Caco-2 (cell line): Measurements from ENCODE around the gene IL19. TPM values are rescaled to one million over a fixed set of nuclear protein-coding genes. Genes with fewer than 3 reads are reported as not detected.

Experiments
- BruUV-seq: library from RNA; stranded (reverse); fragments of 400-500 nt; replicated peaks from 2 replicates; lab custom pipeline; 2021; lab: Mats Ljungman, UMichigan
- CTCF ChIA-PET: fragments of 300-600 bp; sonication (Branson Sonifier 250); formaldehyde crosslinking; loops from one replicate; lab custom pipeline; 2022; ENCODE audit warnings: antibody characterized with exemption; lab: Charles Lee
- POLR2A ChIA-PET: fragments of 300-600 bp; sonication (Branson Sonifier 250); formaldehyde crosslinking; loops from one replicate; lab custom pipeline; 2022; ENCODE audit warnings: antibody characterized with exemption; lab: Charles Lee
- DNase-seq, 2 experiments: peaks; one replicate each; pipeline versions ENCODE4 v3.0.0 to v3.0.0-alpha.2; 2020 to 2022
- H3K27me3 ChIP-seq: replicated peaks from 2 replicates; pipeline ENCODE4 v1.6.0; 2011; ENCODE audit warnings: low read length; ENCODE audit not compliant: control insufficient read depth, insufficient read depth
- H3K36me3 ChIP-seq: 2 replicates; pipeline ENCODE4 v1.5.1; 2011; ENCODE audit warnings: low read length; ENCODE audit not compliant: control insufficient read depth, insufficient read depth
- H3K4me1 ChIP-seq: fragments of 250-450 bp; sonication (Bioruptor Pico); 2 replicates; pipeline ENCODE4 v1.5.1; 2020; ENCODE audit warnings: mild to moderate bottlenecking
- H3K4me3 ChIP-seq: 2 replicates; pipeline ENCODE4 v1.5.1; 2011; ENCODE audit warnings: low read depth, mild to moderate bottlenecking, control low read depth, low read length
- H3K9me3 ChIP-seq: fragments of 250-450 bp; sonication (Bioruptor Pico); 2 replicates; pipeline ENCODE4 v1.5.1; 2020; ENCODE audit warnings: mild to moderate bottlenecking, moderate library complexity
- H3K27ac Mint-ChIP-seq: one replicate; pipeline ENCODE4 v1.8.0; 2022; ENCODE audit warnings: mixed read lengths; ENCODE audit not compliant: unreplicated experiment
- H3K27me3 Mint-ChIP-seq: one replicate; pipeline ENCODE4 v1.8.0; 2022; ENCODE audit warnings: mixed read lengths; ENCODE audit not compliant: insufficient read depth, unreplicated experiment
- H3K36me3 Mint-ChIP-seq: one replicate; pipeline ENCODE4 v1.8.0; 2022; ENCODE audit warnings: mild to moderate bottlenecking, mixed read lengths; ENCODE audit not compliant: insufficient read depth, unreplicated experiment
- H3K4me1 Mint-ChIP-seq: one replicate; pipeline ENCODE4 v1.8.0; 2022; ENCODE audit warnings: low read depth, mixed read lengths; ENCODE audit not compliant: unreplicated experiment
- H3K4me3 Mint-ChIP-seq: one replicate; pipeline ENCODE4 v1.8.0; 2022; ENCODE audit warnings: mild to moderate bottlenecking, moderate library complexity, mixed read lengths; ENCODE audit not compliant: unreplicated experiment
- H3K9me3 Mint-ChIP-seq: one replicate; pipeline ENCODE4 v1.8.0; 2022; ENCODE audit warnings: mixed read lengths; ENCODE audit not compliant: unreplicated experiment
- CTCF ChIP-seq, 2 experiments: fragments of 200-600 bp in 1 of 2; IDR thresholded peaks; 1 replicate in 1 of 2; 2 replicates in 1 of 2; pipeline versions ENCODE4 v1.5.1 to v1.8.0; 2011 to 2022; ENCODE audit warnings: antibody characterized with exemption in 1 of 2, control low read depth in 1 of 2, inconsistent platforms in 1 of 2, low read depth in 1 of 2, low read length in 1 of 2, mild to moderate bottlenecking in 1 of 2, moderate library complexity in 1 of 2; ENCODE audit not compliant: insufficient read depth in 1 of 2, severe bottlenecking in 1 of 2, unreplicated experiment in 1 of 2
- intact Hi-C: fragments of 100-400 bp; cut with micrococcal nuclease; formaldehyde crosslinking; loops from one replicate; pipeline ENCODE4 v1.10.0; 2022; ENCODE audit not compliant: unreplicated experiment
- total RNA-seq: library from RNA; stranded (reverse); gene quantifications from 2 replicates; pipeline ENCODE4 v1.2.3, GENCODE V29; 2022

IL19 gene
- total RNA-seq, 1 experiment from 2014 or later: not detected

GRCh38 chr1:206741142-206741701, 29.4 kb upstream of the IL19 start:
- BruUV-seq: no TSS peak
- CTCF ChIA-PET: interaction anchor here (1.2 kb wide), 1 partner anchor 171 kb away, joined by 3 read pairs; no protein-coding TSS in a partner anchor

DNA sequence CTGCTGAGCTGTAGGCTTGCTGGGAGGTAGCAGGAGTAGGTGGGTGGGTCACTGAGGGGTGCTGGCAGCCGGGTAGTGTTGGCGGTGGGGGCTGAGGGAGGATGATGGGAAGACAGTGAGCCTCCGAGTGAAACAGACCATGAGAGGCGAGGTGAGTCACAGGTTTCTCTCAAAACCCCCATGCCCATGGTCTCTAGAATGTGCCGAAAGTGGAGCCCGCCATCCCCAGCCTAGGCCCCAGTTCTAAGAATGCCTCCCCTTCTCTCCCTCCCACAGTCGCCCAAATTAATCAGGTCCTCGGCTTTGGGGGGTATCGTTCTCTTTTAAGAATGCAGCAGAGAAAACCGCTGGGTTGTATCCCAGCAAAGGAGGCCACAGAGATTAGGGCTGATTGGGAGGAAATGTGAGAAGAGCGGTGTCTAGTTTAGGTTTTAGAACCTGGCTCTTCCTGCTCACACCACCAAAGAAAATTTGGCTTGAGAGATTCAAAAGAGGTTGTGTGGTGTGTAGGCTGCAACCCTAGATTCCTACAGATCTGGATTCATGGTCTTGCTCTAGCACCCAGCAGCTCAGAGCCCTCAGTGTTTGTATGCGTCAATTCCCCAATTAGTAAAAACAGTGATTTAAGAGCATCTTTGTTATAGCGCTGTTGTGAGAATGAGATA, 27.7 kb upstream of the IL19 start:
- Histone ChIP-seq H3K36me3 (no peaks in the 10 kb centered on the region), H3K4me3 (no peak overlapping the region), H3K9me3 (no peaks in the 10 kb centered on the region), H3K4me1 (no peaks in the 10 kb centered on the region), H3K27me3 (no peaks in the 10 kb centered on the region)
- no peak for TF ChIP-seq CTCF (IDR thresholded peaks at IDR 0.05; ENCODE audit: insufficient read depth in 1 of 2, low read depth in 1 of 2, low read length in 1 of 2, severe bottlenecking in 1 of 2, unreplicated experiment in 1 of 2)
- H3K9me3 Mint-ChIP-seq: no peaks in the 10 kb centered on the region
- no peak overlapping the region for H3K27ac Mint-ChIP-seq
- ChIA-PET POLR2A (no interaction called here), CTCF (interaction anchor here (0.6 kb wide), 1 partner anchor 163 kb away, joined by 4 read pairs; no protein-coding TSS in a partner anchor)
- peaks cover 10% of the 10 kb centered on the region for H3K36me3 Mint-ChIP-seq
- no peak overlapping the region for H3K4me3 Mint-ChIP-seq
- no peak for DNase-seq
- H3K4me1 Mint-ChIP-seq: peaks cover 16% of the 10 kb centered on the region
- intact Hi-C loops: no loop called here
- H3K27me3 Mint-ChIP-seq: no peaks in the 10 kb centered on the region
- BruUV-seq: no TSS peak

More at GRCh38 chr1:206741142-206741701, 29.4 kb upstream of the IL19 start:
- Histone ChIP-seq H3K9me3 (no peaks in the 10 kb centered on the region), H3K36me3 (no peaks in the 10 kb centered on the region; the same call in 1 of the 2 replicates), H3K4me3 (no peak overlapping the region), H3K4me1 (no peaks in the 10 kb centered on the region), H3K27me3 (no peaks in the 10 kb centered on the region)
- POLR2A ChIA-PET: no interaction called here
- H3K27me3 Mint-ChIP-seq: no peaks in the 10 kb centered on the region
- intact Hi-C loops: no loop called here
- H3K9me3 Mint-ChIP-seq: no peaks in the 10 kb centered on the region
- H3K4me1 Mint-ChIP-seq: peaks cover 21% of the 10 kb centered on the region
- no peak for DNase-seq
- H3K36me3 Mint-ChIP-seq: peaks cover 17% of the 10 kb centered on the region
- no peak overlapping the region for H3K27ac Mint-ChIP-seq
- no peak for TF ChIP-seq CTCF (IDR thresholded peaks at IDR 0.05; ENCODE audit: insufficient read depth in 1 of 2, low read depth in 1 of 2, low read length in 1 of 2, severe bottlenecking in 1 of 2, unreplicated experiment in 1 of 2)
- no peak overlapping the region for H3K4me3 Mint-ChIP-seq

- intact Hi-C loops: no loop called here
- DNase-seq: no peak
- Mint-ChIP-seq H3K9me3 (no peaks in the 10 kb centered on the region), H3K4me3 (no peak overlapping the region), H3K27me3 (no peaks in the 10 kb centered on the region), H3K36me3 (peaks cover 7% of the 10 kb centered on the region), H3K27ac (no peak overlapping the region), H3K4me1 (no peaks in the 10 kb centered on the region)
- no peaks in the 10 kb centered on the region for H3K27me3 ChIP-seq
- ChIA-PET POLR2A (no interaction called here), CTCF (no interaction called here)
- no peaks in the 10 kb centered on the region for H3K4me1 ChIP-seq
- no peak overlapping the region for H3K4me3 ChIP-seq
- H3K9me3 ChIP-seq: no peaks in the 10 kb centered on the region
- no peak for TF ChIP-seq CTCF (IDR thresholded peaks at IDR 0.05; ENCODE audit: insufficient read depth in 1 of 2, low read depth in 1 of 2, low read length in 1 of 2, severe bottlenecking in 1 of 2, unreplicated experiment in 1 of 2)
- no TSS peak for BruUV-seq
- no peaks in the 10 kb centered on the region for H3K36me3 ChIP-seq
Observed at GRCh38 chr1:206744683-206745082, 25.9 kb upstream of the IL19 start.
